ENCODE results near the gene DNASE1L3. TPM values are rescaled to one million over a fixed set of nuclear protein-coding genes. Genes with fewer than 3 reads are reported as not detected.

DNASE1L3 gene
- total RNA-seq, 8 experiments from 2014 or later: 0.17 to 1.4 (median 0.27) TPM; not detected in 2

DNA sequence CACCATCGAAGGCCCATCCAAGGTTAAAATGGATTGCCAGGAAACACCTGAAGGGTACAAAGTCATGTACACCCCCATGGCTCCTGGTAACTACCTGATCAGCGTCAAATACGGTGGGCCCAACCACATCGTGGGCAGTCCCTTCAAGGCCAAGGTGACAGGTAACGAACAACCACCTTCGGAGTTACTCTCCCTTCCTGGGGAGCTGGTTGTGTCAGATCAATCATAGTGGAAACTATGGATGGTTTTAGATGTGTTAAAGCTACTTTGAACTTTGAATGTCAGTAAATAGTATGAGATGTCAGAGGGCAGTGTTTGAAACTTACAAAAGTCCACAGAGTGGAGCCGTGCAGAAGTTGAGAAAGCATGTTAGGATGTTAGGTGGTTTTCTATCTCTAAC, 42.3 kb downstream of the DNASE1L3 start:
- WGBS, 10 experiments: 67 to 100% (median 92%) methylated on average over 1 to 7 of the region's 7 CpGs; no CpG with 5 or more reads in 1 of the 10 experiments
- in situ Hi-C loops (cut with MboI; ENCODE audit: low pct_unique_long_range_greater_than_20kb in 2 of 9, low sequenced_read_pairs in 9 of 9, unreplicated experiment in 9 of 9): no loop called here
- H3K4me3 ChIP-seq: no peak overlapping the region
- H3K27ac ChIP-seq: no peak overlapping the region
- H3K4me1 ChIP-seq (replicated peaks in 1 of 2): no peaks in the 10 kb centered on the region
- no peak for ATAC-seq (replicated peaks in 6 of 8)

DNA sequence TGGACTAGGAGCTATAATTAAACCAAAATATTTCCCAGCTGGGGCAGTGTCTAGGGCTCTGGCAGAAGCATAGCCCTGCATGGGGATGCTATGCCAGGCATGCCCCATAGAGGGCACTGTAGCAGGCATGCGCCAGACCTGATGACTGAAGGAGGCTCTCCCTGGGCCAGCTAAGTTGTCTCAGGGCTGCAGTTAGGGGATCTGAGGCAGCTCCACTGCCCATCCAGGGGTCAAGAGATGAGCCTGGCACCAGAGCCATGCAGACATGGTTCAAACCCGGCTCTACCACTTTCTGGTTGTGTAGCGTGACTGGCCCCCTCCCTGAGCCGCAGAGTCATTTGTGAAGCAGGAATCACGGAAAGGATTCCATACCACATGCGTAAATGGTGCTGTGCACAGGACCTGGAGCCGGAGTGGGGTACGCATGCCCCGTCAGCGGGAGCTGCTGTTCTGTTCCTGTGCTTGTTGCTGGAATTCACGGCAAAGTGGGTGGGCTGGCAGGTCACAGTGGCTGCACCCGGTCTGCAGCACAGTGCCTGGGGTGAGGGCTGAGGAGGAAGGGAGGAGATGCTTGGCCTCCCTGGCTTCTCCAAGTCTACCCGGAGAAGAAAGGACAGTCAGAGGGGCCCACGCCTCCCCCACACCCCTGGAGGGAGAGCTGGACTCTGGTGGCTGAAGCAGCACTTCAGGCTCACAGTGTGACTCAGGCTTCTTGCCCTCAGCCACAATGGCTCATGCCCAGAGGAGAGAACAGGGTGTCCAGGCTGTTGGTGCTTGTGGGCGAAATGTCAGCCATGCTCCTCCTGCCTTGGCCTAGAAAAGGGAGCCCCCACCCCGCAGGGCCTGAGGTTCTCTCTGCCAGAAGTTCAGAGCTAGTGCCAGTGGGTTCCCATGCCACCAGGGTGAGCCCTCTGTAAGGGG, 43.1 kb downstream of the DNASE1L3 start:
- in situ Hi-C loops (cut with MboI; ENCODE audit: low pct_unique_long_range_greater_than_20kb in 2 of 9, low sequenced_read_pairs in 9 of 9, unreplicated experiment in 9 of 9): no loop called here
- peak; percentile 52 to 75 (median 64) for ATAC-seq (replicated peaks in 6 of 8)
- Histone ChIP-seq H3K4me3 (no peak overlapping the region), H3K4me1 (replicated peaks in 1 of 2) (no peaks in the 10 kb centered on the region), H3K27ac (no peak overlapping the region)
- WGBS, 10 experiments: 29 to 92% (median 56%) methylated on average over 1 to 12 of the region's 16 CpGs; no CpG with 5 or more reads in 6 of the 10 experiments

DNA sequence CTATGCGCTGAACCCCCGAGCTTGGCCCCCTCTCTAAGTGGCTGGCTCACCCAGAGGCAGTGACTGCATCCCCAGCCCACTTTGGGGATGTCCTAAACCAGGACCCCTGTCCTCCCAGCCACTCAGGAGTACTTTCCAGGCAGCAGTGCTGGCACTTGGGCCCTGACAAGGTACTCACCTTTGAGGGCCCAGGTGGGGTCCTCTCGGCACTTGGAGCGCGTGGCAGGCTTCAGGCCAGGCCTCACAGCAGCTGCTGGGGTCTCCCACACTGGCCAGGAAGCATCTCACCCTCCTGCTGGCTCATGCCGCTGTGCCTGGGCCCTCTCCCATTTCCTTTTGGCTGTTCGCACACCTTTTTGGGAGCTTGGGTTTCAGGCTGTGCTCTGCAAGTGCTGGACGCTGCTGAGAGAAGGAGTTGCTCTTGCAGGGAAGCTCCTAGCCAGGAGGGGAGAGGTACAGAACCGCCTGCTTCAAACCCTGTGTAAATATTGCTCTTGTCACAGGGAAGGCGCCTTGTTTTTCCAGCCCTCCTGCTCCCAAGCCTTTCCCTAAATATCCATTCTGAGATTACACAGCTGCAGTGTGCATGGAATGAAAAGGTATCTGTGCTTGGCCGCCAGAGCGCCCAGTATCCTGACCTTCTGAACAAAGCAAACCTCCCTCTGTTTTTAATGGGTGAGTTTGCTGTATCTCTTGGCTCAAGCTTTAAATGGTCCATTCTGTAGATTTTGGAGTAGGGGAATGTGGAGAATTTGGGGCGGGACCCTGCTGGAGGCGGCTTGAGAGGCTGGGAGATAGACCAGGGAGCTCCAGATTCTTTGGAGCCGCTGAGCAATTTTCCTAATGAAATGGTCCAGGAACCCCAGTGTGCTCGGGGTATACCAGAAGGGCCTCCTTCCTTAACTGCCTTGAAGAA, 45.6 kb downstream of the DNASE1L3 start:
- no peak overlapping the region for H3K4me3 ChIP-seq
- no peak overlapping the region for H3K27ac ChIP-seq
- 72 to 100% (median 89%) methylated on average over 1 to 9 of the region's 16 CpGs; no CpG with 5 or more reads in 1 of the 10 experiments for WGBS, 10 experiments
- H3K4me1 ChIP-seq (replicated peaks in 1 of 2): no peaks in the 10 kb centered on the region
- in situ Hi-C loops (cut with MboI; ENCODE audit: low pct_unique_long_range_greater_than_20kb in 2 of 9, low sequenced_read_pairs in 9 of 9, unreplicated experiment in 9 of 9): no loop called here
- ATAC-seq (replicated peaks in 6 of 8): peak in 2 of 8 experiments; percentile 21 to 34

DNA sequence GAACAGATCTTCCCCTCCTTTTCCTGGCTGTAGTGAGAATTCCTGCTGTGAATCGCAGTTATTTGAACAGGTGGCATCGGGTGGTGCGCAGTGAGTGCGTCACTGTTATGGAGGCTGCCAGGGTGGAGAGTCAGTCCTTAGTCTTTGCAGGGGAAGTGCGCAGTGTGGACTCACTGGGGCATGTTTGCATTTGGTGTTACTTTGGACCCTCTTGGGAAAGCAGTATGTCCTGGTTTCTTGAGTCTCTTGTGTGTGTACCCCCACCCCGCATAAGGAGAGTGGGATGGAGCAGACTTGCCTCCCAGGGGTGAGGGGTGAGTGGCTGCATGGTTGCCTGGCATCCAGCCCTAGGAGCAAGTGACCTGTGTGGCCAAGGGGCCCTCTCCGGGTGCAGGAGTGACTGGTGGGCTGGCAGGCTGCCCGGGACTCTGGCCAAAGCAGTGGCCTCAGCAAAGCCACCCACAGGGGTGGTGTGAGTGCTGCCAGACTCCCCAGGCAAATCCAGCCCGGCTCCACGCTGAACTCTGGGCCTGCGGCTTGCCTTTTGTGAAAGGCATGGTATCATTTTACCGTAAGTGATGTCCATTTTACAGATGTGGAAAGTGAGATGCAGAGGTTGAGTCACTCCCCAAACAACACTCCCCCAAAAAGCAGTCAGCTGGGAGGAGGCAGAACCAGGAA, 46.4 kb downstream of the DNASE1L3 start:
- 82 to 100% (median 96%) methylated on average over 2 to 9 of the region's 12 CpGs; no CpG with 5 or more reads in 3 of the 10 experiments for WGBS, 10 experiments
- H3K4me1 ChIP-seq (replicated peaks in 1 of 2): no peaks in the 10 kb centered on the region
- H3K27ac ChIP-seq: no peak overlapping the region
- H3K4me3 ChIP-seq: no peak overlapping the region
- in situ Hi-C loops (cut with MboI; ENCODE audit: low pct_unique_long_range_greater_than_20kb in 2 of 9, low sequenced_read_pairs in 9 of 9, unreplicated experiment in 9 of 9): no loop called here
- peak in 2 of 8 experiments; percentile 59 to 76 for ATAC-seq (replicated peaks in 6 of 8)

DNA sequence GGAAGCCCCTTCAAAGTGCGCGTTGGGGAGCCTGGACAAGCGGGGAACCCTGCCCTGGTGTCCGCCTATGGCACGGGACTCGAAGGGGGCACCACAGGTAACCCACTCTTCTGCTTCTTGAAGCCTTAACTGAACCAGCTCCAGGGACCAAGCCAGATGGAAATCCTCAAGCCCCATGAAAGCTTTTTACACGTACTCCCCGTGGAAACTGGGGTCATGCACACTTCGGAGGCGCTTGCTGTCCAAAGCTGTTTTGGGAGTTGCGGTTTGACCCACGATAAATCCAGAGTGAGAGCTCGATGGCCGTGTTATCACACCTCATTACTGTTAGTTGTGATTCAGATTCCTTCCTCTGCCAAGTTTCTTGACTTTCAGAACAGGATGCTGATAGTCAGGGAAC, 47.5 kb downstream of the DNASE1L3 start:
- ATAC-seq (replicated peaks in 6 of 8): no peak
- Histone ChIP-seq H3K27ac (no peak overlapping the region), H3K4me1 (replicated peaks in 1 of 2) (no peaks in the 10 kb centered on the region), H3K4me3 (no peak overlapping the region)
- in situ Hi-C loops (cut with MboI; ENCODE audit: low pct_unique_long_range_greater_than_20kb in 2 of 9, low sequenced_read_pairs in 9 of 9, unreplicated experiment in 9 of 9): no loop called here
- 80 to 96% (median 91%) methylated on average over 1 to 12 of the region's 14 CpGs; no CpG with 5 or more reads in 2 of the 10 experiments for WGBS, 10 experiments

DNA sequence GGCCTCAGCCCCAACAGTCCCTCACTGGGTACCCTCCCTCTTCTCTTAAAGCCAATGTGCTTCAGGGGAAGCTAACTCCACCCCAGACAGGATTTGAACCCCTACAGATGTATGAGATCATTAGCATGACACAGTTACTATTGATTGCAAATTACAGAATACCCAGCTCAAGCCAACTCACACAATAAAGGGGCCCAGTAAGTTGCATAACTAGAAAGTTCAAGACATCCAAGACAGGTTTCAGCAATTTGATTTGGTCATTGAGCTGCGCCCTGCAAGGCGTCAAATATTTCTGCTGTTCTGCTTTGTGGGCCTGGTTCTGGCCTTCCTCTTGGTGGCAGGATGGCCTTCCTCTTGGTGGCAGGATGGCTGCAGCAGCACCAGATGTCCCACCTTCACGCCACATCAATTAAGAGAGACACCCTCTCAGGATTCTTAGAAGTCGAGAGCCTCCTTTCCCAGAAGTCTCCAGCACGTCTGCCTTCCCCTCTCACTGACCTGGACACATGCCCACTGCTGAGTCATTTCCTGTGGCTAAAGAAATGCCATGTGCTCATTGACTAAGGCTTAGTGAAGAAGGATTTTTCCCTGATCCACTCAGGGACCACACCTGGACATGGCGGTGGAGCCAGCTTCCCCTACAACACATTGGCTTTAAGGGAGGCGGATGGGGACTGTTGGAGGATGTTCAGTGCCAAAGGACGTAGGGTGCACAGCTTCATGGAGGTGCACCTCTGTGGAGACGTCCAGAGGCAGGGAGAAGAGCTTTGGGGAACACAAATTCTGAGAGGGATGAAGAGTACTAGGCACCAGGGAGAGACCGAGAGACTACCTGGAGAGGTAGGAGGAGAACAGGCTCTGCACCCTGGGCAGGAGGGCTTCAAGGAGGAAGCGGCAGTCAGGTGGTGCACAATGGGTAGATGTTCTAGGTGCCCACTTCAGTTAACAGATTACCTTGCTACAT, 49.1 kb downstream of the DNASE1L3 start:
- no peak overlapping the region for H3K27ac ChIP-seq

DNA sequence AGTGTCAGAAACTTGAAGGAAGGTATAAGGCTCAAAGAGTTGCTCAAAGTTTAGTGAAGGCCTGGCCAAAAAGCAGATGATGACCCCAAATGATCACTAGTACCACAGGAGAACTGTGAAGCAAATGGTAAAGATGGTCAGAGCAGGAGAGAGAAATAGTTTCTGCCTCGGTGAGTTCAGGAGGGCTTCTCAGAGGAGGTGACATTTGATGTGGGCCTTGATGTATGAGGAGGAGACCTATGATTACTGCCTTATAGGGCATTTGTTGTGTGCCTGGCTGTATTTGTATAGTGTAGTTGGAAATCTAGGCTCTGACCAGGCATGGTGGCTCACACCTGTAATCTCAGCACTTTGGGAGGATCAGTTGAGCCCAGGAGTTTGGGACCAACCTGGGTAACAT, 50.4 kb downstream of the DNASE1L3 start:
- no peak overlapping the region for H3K27ac ChIP-seq
- 57 to 100% (median 100%) methylated on average over 1 of the region's 1 CpG; no CpG with 5 or more reads in 2 of the 10 experiments for WGBS, 10 experiments
- no peak for ATAC-seq (replicated peaks in 6 of 8)
- H3K4me1 ChIP-seq (replicated peaks in 1 of 2): no peaks in the 10 kb centered on the region
- no peak overlapping the region for H3K4me3 ChIP-seq
- in situ Hi-C loops (cut with MboI; ENCODE audit: low pct_unique_long_range_greater_than_20kb in 2 of 9, low sequenced_read_pairs in 9 of 9, unreplicated experiment in 9 of 9): no loop called here

More for the DNA sequence above, 49.1 kb downstream of the DNASE1L3 start:
- Histone ChIP-seq H3K4me3 (no peak overlapping the region), H3K4me1 (replicated peaks in 1 of 2) (no peaks in the 10 kb centered on the region)
- WGBS, 10 experiments: 37 to 100% (median 95%) methylated on average over 2 to 7 of the region's 11 CpGs; no CpG with 5 or more reads in 4 of the 10 experiments
- peak in 3 of 8 experiments; percentile 45 to 77 (median 72) for ATAC-seq (replicated peaks in 6 of 8)
- in situ Hi-C loops (cut with MboI; ENCODE audit: low pct_unique_long_range_greater_than_20kb in 2 of 9, low sequenced_read_pairs in 9 of 9, unreplicated experiment in 9 of 9): no loop called here

DNA sequence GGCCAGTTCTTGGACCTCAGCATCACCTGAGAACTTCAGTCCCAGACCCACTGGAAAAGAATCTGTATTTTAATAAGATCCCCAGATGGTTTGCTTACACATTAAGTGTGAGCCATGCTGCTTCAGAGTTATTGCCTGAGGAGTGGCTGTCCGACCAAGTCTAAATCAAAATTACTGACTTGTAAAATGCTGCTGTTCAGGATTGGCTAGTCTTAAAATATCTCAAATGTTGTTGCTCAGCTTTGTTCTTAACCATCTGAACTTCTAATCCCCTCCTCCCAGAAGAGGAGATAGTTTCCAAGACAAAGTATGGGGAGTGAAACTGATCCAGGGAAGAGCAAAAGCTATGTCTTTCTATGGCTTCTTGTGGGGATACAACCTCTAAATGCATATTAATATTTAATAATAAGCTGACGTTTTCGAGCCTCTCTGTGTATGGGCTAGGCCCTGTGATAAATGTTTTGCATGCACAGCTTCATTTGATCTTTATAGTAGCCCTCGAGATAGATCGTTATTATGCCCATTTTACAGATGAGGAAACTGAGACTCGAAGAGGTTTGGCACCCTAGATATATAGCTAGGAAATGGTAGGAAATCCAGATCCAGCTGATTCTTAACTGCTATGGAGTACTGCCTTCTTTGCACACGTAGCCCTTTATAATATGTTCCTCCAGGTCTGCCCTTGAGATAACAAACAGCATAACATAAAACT, 52.2 kb downstream of the DNASE1L3 start:
- in situ Hi-C loops (cut with MboI; ENCODE audit: low pct_unique_long_range_greater_than_20kb in 2 of 9, low sequenced_read_pairs in 9 of 9, unreplicated experiment in 9 of 9): no loop called here
- H3K27ac ChIP-seq: no peak overlapping the region
- ATAC-seq (replicated peaks in 6 of 8): no peak

DNA sequence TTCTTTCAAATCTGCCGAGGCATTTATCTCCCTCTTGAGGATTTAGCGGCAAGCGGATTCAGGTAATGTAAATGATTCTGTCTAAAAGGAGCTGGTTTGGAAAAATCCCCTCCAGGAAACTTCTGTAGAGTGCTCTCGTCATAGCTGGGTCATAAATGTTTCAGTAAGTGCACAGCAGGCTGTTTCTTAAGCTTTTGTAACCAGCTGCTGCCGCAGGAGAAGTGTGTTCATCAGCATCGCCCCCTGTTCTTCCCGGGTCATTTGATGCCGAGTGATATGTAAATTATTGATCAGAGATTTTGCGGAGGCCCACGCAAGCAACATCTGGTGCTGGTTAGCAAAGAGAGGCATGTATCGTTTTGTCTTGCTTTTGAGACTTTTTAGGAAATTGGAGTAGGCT, 53.1 kb downstream of the DNASE1L3 start:
- WGBS, 10 experiments: 20 to 100% (median 71%) methylated on average over 1 to 10 of the region's 11 CpGs; no CpG with 5 or more reads in 1 of the 10 experiments
- H3K27ac ChIP-seq: no peak overlapping the region

More for the DNA sequence above, 52.2 kb downstream of the DNASE1L3 start:
- Histone ChIP-seq H3K4me1 (replicated peaks in 1 of 2) (no peaks in the 10 kb centered on the region), H3K4me3 (no peak overlapping the region)
- WGBS, 10 experiments: 78 to 100% (median 92%) methylated on average over 1 to 7 of the region's 7 CpGs

DNA sequence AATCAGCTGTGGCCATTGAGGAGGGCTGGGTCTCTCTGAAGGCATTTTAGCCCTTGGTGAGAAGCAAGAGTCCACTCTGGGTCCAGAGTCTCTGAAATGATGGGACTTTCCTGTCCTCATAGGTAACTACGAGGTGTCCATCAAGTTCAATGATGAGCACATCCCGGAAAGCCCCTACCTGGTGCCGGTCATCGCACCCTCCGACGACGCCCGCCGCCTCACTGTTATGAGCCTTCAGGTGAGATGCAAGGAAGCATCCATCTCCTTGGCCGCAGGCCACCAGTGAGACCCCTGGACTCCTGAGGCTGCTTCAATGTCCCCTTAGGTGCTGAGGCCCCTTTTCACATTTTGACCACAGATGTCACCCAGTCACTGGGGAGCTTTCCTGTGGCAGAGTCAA, 54.9 kb downstream of the DNASE1L3 start:
- no peaks in the 10 kb centered on the region for H3K4me1 ChIP-seq (replicated peaks in 1 of 2)
- ATAC-seq (replicated peaks in 6 of 8): no peak
- WGBS, 10 experiments: 90 to 100% (median 100%) methylated on average over 1 to 8 of the region's 10 CpGs; no CpG with 5 or more reads in 5 of the 10 experiments
- H3K27ac ChIP-seq: no peak overlapping the region
- no peak overlapping the region for H3K4me3 ChIP-seq
- in situ Hi-C loops (cut with MboI; ENCODE audit: low pct_unique_long_range_greater_than_20kb in 2 of 9, low sequenced_read_pairs in 9 of 9, unreplicated experiment in 9 of 9): no loop called here

More for the DNA sequence above, 53.1 kb downstream of the DNASE1L3 start:
- ATAC-seq (replicated peaks in 6 of 8): no peak
- in situ Hi-C loops (cut with MboI; ENCODE audit: low pct_unique_long_range_greater_than_20kb in 2 of 9, low sequenced_read_pairs in 9 of 9, unreplicated experiment in 9 of 9): no loop called here
- no peak overlapping the region for H3K4me3 ChIP-seq
- no peaks in the 10 kb centered on the region for H3K4me1 ChIP-seq (replicated peaks in 1 of 2)
